GM12873 (cell line): Measurements from ENCODE around the gene KIRREL3.

Experiments
- TF ChIP-seq, protein P1 (sequence below): IDR thresholded peaks from 2 replicates; pipeline ENCODE4 v1.5.1; 2012; ENCODE audit warnings: low read depth, mild to moderate bottlenecking, moderate library complexity, low read length, control low read depth; ENCODE audit not compliant: insufficient read depth; ENCODE audit errors: missing control alignments

KIRREL3 gene

DNA sequence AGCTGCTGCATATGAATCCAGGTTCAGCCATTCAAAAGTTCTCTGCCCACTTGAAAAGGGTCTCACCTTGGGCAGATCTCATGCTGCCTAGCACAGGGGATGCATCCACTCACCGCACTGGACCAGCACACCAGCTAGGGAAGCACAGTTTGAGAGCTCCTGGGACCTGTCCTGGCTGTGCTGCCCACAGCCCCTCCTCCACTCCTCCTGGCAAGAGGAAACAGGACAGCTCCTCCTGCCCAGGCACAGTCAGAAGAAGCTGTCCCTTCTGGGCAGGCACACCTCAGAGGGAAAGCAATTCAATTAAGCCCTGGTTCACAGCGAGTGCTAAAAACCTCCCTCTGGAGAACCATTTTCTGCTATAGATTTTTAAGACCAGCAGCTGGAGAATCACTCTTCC is 498.4 kb downstream of the KIRREL3 start:
- TF ChIP-seq, protein P1, sequence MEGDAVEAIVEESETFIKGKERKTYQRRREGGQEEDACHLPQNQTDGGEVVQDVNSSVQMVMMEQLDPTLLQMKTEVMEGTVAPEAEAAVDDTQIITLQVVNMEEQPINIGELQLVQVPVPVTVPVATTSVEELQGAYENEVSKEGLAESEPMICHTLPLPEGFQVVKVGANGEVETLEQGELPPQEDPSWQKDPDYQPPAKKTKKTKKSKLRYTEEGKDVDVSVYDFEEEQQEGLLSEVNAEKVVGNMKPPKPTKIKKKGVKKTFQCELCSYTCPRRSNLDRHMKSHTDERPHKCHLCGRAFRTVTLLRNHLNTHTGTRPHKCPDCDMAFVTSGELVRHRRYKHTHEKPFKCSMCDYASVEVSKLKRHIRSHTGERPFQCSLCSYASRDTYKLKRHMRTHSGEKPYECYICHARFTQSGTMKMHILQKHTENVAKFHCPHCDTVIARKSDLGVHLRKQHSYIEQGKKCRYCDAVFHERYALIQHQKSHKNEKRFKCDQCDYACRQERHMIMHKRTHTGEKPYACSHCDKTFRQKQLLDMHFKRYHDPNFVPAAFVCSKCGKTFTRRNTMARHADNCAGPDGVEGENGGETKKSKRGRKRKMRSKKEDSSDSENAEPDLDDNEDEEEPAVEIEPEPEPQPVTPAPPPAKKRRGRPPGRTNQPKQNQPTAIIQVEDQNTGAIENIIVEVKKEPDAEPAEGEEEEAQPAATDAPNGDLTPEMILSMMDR = no peak

DNA sequence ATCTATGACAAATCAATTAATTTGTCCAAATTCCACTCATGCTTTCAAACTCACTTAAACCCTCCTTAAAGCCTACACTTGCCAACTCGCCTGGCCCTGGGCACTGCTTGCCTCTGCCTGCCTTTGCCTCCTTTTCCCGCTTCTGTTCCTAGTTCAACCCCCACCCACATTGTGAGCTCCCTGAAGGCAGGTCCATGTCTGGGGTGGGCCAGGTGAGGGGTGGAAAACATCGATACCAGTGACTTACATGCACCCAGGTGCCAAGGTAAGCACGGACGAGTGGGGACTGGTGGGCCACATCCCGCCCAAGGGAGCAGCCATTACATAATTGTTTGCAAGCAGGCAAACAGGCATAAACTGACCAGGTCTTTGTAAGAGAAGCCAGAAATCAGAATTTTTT is 498.9 kb downstream of the KIRREL3 start:
- TF ChIP-seq, protein P1 = no peak

DNA sequence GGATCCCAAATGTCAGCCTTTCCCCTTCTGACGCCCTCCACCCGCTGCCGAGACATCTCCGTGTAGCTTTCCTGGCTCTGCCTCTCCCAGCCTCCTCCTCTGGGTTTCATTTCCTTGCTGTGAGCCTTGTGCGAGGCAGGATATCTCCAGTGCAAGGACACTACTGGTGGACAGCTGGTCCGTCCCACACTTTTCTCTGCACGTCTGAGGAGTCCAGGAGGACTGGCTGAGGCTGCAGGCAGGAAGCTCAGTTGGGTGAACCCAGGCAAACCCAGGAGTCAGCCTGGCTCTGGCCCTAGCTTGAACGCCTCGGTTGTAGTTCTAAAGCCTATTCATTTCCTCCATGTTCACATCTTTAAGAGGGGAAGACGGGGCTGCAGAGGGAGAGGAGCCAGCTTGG is 499.6 kb downstream of the KIRREL3 start:
- TF ChIP-seq, protein P1 = no peak

DNA sequence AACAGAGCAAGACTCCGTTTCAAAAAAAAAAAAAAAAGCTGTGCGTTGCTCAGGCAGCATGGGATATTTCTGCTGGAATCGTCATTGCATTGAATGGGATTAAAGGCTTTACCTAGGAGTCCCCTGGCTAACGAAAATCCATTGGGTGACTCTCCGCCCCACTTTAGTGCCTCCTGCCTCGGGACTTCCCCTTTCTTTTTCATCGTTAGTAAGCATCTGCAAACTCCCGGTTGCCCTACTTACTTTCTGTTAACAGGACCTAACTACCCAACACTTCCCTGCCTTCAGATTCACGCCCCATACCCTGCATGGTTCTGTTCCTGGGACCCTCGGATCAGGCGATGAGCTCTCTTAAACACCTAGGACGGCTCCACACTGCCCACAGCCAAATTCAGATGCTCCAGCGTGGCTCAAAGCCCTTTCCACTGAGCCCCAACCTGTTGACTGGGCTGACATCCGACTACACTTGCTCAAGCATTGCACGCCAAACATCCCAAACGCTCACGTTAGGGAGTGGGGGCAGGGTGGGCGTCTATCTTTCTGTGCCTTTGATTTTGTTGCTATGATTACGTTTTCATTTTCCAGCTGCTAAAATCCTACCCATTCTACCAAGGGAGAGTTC is 501.3 kb downstream of the KIRREL3 start:
- TF ChIP-seq, protein P1 = no peak

DNA sequence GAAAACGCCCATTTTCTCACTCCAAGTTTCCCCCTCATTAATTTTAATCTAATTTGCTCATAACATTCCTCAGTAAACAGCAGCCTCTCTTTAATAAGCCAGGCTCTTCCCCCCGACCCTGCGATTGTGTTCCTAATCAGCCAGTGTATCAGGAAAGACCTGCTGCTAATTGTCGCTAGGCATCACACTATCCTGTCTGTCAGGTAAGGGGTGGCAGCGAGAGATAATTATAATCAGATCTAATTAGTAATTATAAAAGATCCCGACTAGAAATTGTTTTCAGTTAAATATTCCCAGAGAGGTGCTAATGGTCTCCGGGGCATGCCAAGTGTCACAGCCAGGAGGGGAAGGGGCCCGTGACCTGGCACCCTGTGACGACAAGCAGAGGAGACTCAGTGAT is 502.3 kb downstream of the KIRREL3 start:
- TF ChIP-seq, protein P1 = no peak

DNA sequence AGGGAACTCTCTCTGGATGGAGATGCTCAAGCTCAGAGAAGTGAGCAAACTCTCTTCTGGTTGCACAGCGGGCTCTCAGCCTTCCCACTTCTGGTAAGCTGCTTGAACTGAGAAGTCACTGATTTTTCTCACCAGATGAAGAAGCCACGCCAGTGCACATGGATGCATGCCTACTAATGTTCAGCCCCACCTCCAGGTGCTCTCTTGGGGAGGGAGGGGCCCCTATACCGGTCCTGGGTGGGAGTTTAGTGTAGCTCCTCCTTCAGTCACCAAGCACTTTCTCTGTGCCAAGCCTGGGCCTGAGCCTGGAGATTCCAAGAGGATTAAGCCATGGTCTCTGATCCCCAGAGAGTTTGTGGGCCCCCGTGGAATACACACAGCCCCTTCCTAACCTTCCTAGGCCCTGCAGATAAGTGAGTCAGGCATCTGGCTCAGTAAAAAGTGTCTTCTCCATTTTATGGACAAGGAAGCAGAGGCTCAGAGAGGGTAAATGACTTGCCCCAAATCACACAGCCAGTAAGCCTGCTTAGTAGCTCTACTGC is 502.9 kb downstream of the KIRREL3 start:
- TF ChIP-seq, protein P1 = no peak

DNA sequence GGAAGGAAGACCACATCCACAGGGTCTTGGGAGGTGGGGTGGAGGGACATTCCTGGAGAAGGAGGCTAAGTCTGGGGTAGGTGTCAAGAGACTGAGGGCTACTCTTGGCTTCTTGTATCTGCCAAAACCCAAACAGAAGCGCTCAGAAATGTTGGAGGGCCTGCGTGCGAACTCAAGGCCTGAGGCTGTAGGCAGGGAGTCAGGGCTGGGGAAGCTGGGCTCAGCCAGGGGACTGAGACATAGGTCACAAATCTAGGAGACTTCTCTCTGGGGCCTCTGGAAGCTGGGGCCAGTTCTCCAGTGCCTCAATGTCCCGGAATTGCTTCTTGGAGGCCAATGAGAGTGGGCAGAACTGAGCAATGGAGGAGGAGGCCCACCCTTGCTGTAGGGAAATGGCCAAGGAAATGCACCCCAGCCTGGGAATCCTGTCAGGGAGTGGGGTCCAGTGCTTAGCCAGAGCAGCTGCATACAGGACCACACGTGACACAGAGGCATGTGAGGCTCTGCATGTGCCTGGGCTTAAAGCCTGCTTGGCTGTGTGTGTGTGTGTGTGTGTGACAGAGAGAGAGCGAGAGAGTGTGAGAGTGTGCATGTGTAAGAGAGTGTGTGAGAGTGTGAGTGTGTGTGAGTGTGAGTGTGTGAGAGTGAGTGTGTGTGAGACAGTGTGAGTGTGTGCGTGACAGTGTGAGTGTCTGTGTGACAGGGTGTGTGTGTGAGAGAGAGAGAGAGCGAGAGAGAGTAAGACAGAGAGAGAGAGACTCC is 503.8 kb downstream of the KIRREL3 start:
- TF ChIP-seq, protein P1 = no peak
